HepG2 (cell line): Measurements from ENCODE around the gene BEX1. TPM values are rescaled to one million over a fixed set of nuclear protein-coding genes. Genes with fewer than 3 reads are reported as not detected.

Experiments
- ATAC-seq: fragments of 200-7000 bp; cut with Tn5 transposase; 3 replicates; pipeline ENCODE4 v1.9.1; 2020; ENCODE audit warnings: mild to moderate bottlenecking, moderate library complexity
- BruUV-seq: library from RNA; stranded (reverse); fragments of 400-500 nt; replicated peaks from 2 replicates; lab custom pipeline; 2021; lab: Mats Ljungman, UMichigan
- CTCF ChIA-PET: fragments of 300-600 bp; formaldehyde crosslinking; extraction: SDS; loops from one replicate; lab custom pipeline; 2021; ENCODE audit warnings: low total read pairs, inconsistent platforms, low intra/inter-chr PET ratio; lab: Yijun Ruan, JAX
- POLR2A ChIA-PET: fragments of 350-600 bp; sonication (Branson Sonifier 250); formaldehyde crosslinking; loops from one replicate; lab custom pipeline; 2020; ENCODE audit warnings: antibody characterized with exemption, inconsistent platforms; lab: Yijun Ruan, JAX
- DNase-seq: peaks from one replicate; pipeline ENCODE4 v3.0.0-alpha.2; 2015; ENCODE audit warnings: low spot score
- FAIRE-seq: peaks from 3 replicates; lab custom pipeline; 2011; peaks lifted over from hg19 to GRCh38; lab: Jason Lieb, UNC
- H2AFZ ChIP-seq: one replicate; pipeline ENCODE4 v1.6.1; 2011; ENCODE audit warnings: low read length, inconsistent platforms
- H3K27ac ChIP-seq: fragments of 300-600 bp; 3 replicates; pipeline ENCODE4 v1.8.0; 2011; ENCODE audit warnings: mixed run types, mild to moderate bottlenecking, mixed read lengths, low read length, inconsistent platforms; ENCODE audit not compliant: insufficient read depth; ENCODE audit errors: extremely low read length
- H3K27me3 ChIP-seq, 2 experiments: fragments of 200-600 bp in 1 of 2; 2 replicates in 1 of 2; 3 replicates in 1 of 2; pipeline versions ENCODE4 v1.6.0 to v1.8.0; 2011; ENCODE audit warnings: low read length in 2 of 2, mild to moderate bottlenecking in 2 of 2, moderate library complexity in 2 of 2, inconsistent platforms in 1 of 2; ENCODE audit not compliant: insufficient read depth in 2 of 2, control insufficient read depth in 1 of 2
- H3K36me3 ChIP-seq, 2 experiments: fragments of 200-600 bp in 1 of 2; replicated peaks in 1 of 2; 2 replicates in 1 of 2; 3 replicates in 1 of 2; pipeline versions ENCODE4 v1.5.1 to v1.8.0; 2011; ENCODE audit warnings: low read length in 2 of 2, inconsistent platforms in 1 of 2; ENCODE audit not compliant: insufficient read depth in 2 of 2, control insufficient read depth in 1 of 2
- H3K4me1 ChIP-seq: 2 replicates; pipeline ENCODE4 v1.5.1; 2012; ENCODE audit warnings: low read length, inconsistent platforms; ENCODE audit not compliant: insufficient read depth
- H3K4me2 ChIP-seq: 2 replicates; pipeline ENCODE4 v1.6.0; 2011; ENCODE audit warnings: low read depth, low read length, inconsistent platforms
- H3K4me3 ChIP-seq, 3 experiments: fragments of 200-600 bp in 1 of 3; sonication (generic), shearing (Covaris generic) in 1 of 3; replicated peaks in 1 of 3; 2 replicates each; pipeline ENCODE4 v1.5.1; 2011 to 2016; ENCODE audit warnings: low read length in 3 of 3, inconsistent platforms in 2 of 3, low read depth in 2 of 3, mild to moderate bottlenecking in 2 of 3, control low read depth in 1 of 3, mixed read lengths in 1 of 3; ENCODE audit not compliant: insufficient read depth in 1 of 3
- H3K79me2 ChIP-seq: one replicate; pipeline ENCODE4 v1.6.1; 2011; ENCODE audit warnings: low read length, inconsistent platforms; ENCODE audit not compliant: insufficient read depth
- H3K9ac ChIP-seq: 2 replicates; pipeline ENCODE4 v1.6.0; 2011; ENCODE audit warnings: mild to moderate bottlenecking, low read depth, low read length, inconsistent platforms; ENCODE audit not compliant: insufficient read depth
- H3K9me3 ChIP-seq: 2 replicates; pipeline ENCODE4 v1.5.1; 2012; ENCODE audit warnings: mild to moderate bottlenecking, low read length
- H4K20me1 ChIP-seq: 2 replicates; pipeline ENCODE4 v1.6.0; 2011; ENCODE audit warnings: inconsistent platforms, mild to moderate bottlenecking, low read length, moderate library complexity; ENCODE audit not compliant: insufficient read depth
- BRCA1 ChIP-seq: sonication (generic); formaldehyde crosslinking; IDR thresholded peaks from 2 replicates; pipeline ENCODE4 v1.4.0; 2020; ENCODE audit warnings: missing genetic modification reagents
- FOXA3 ChIP-seq: IDR thresholded peaks from 2 replicates; pipeline ENCODE4 v1.6.1; 2016; ENCODE audit warnings: missing genetic modification reagents, missing compliant biosample characterization
- GATA4 ChIP-seq: sonication (generic); IDR thresholded peaks from 2 replicates; pipeline ENCODE4 v1.6.1; 2016; ENCODE audit warnings: antibody characterized with exemption, low read depth, borderline replicate concordance
- KAT8 ChIP-seq: IDR thresholded peaks from 2 replicates; pipeline ENCODE4 v1.6.1; 2016; ENCODE audit warnings: missing genetic modification reagents, missing compliant biosample characterization
- KDM4B ChIP-seq: sonication (generic); formaldehyde crosslinking; IDR thresholded peaks from 2 replicates; pipeline ENCODE4 v1.4.0; 2020; ENCODE audit warnings: missing genetic modification reagents
- NFKB2 ChIP-seq: sonication (generic); formaldehyde crosslinking; IDR thresholded peaks from 2 replicates; pipeline ENCODE4 v1.4.0; 2020; ENCODE audit warnings: missing genetic modification reagents, borderline replicate concordance
- SAFB2 ChIP-seq: sonication (generic); formaldehyde crosslinking; IDR thresholded peaks from 2 replicates; pipeline ENCODE4 v1.5.1; 2020; ENCODE audit warnings: missing genetic modification reagents, low read depth, mild to moderate bottlenecking, borderline replicate concordance
- SALL1 ChIP-seq: sonication (generic); formaldehyde crosslinking; IDR thresholded peaks from 2 replicates; pipeline ENCODE4 v1.8.0; 2022; ENCODE audit warnings: mild to moderate bottlenecking, missing genetic modification reagents
- TCF7 ChIP-seq: sonication (generic); IDR thresholded peaks from 2 replicates; pipeline ENCODE4 v1.6.1; 2016; ENCODE audit warnings: antibody characterized with exemption, low read depth
- TP53 ChIP-seq: sonication (generic); formaldehyde crosslinking; conservative IDR thresholded peaks from 2 replicates; pipeline ENCODE4 v1.4.0; 2020; ENCODE audit warnings: missing genetic modification reagents
- YEATS4 ChIP-seq: sonication (generic); formaldehyde crosslinking; IDR thresholded peaks from 2 replicates; pipeline ENCODE4 v1.4.0; 2020; ENCODE audit warnings: missing genetic modification reagents, borderline replicate concordance
- ZKSCAN5 ChIP-seq: sonication (generic); formaldehyde crosslinking; IDR thresholded peaks from 2 replicates; pipeline ENCODE4 v1.5.1; 2020; ENCODE audit warnings: mild to moderate bottlenecking, missing genetic modification reagents
- ZNF326 ChIP-seq: sonication (generic); formaldehyde crosslinking; IDR thresholded peaks from 2 replicates; pipeline ENCODE4 v1.4.0; 2020; ENCODE audit warnings: missing genetic modification reagents, borderline replicate concordance
- ZNF773 ChIP-seq: sonication (generic); formaldehyde crosslinking; IDR thresholded peaks from 2 replicates; pipeline ENCODE4 v1.4.0; 2020; ENCODE audit warnings: missing genetic modification reagents, borderline replicate concordance
- ZNF841 ChIP-seq: sonication (generic); formaldehyde crosslinking; IDR thresholded peaks from 2 replicates; pipeline ENCODE4 v1.8.1; 2023; ENCODE audit warnings: missing genetic modification reagents, borderline replicate concordance
- ZZZ3 ChIP-seq: sonication (generic); formaldehyde crosslinking; IDR thresholded peaks from 2 replicates; pipeline ENCODE4 v1.4.0; 2020; ENCODE audit warnings: missing genetic modification reagents, mild to moderate bottlenecking, borderline replicate concordance
- WGBS: methylation state at CpG from one replicate; pipeline ENCODE4 v1.1.6; 2017; ENCODE audit warnings: low lambda C conversion rate; 5-methylcytosine and 5-hydroxymethylcytosine counted together
- in situ Hi-C: cut with HindIII; loops from 2 replicates; pipeline ENCODE4 v1.10.0; 2017; ENCODE audit warnings: low pct_unique_long_range_greater_than_20kb; ENCODE audit not compliant: extremely low pct_ligation_motif_present
- intact Hi-C: fragments of 100-400 bp; cut with micrococcal nuclease; formaldehyde crosslinking; loops from one replicate; pipeline ENCODE4 v1.10.0; 2022; ENCODE audit not compliant: unreplicated experiment
- polyA plus RNA-seq, 8 experiments: library from polyadenylated mRNA; depleted of rRNA in 3 of 8; stranded (reverse) in 7 of 8; unstranded in 1 of 8; fragments of >200 nt; fragmentation: Illumina TruSeq in 4 of 8; extraction: Trizol in 4 of 8; gene quantifications; 2 replicates each; pipeline versions ENCODE4 v1.2.1 to v1.2.3, GENCODE V29; 2011 to 2016; ENCODE audit warnings: low read depth in 4 of 8, missing spikeins in 1 of 8, mixed read lengths in 1 of 8; ENCODE audit not compliant: insufficient read depth in 1 of 8
- total RNA-seq, 5 experiments: library from RNA; depleted of rRNA; stranded (reverse); fragments of >200 nt; fragmentation: Illumina TruSeq; extraction: Trizol; gene quantifications; 2 replicates each; pipeline ENCODE4 v1.2.3, GENCODE V29; 2016; ENCODE audit warnings: low read depth in 1 of 5
- TF ChIP-seq, protein P1 (sequence below): sonication (generic); formaldehyde crosslinking; IDR thresholded peaks from 2 replicates; pipeline ENCODE4 v1.8.1; 2023; ENCODE audit warnings: mild to moderate bottlenecking, moderate library complexity, missing genetic modification reagents
- TF ChIP-seq, protein P2 (sequence below): sonication (generic); formaldehyde crosslinking; IDR thresholded peaks from 2 replicates; pipeline ENCODE4 v1.4.0; 2020; ENCODE audit warnings: missing genetic modification reagents, borderline replicate concordance

BEX1 gene
- total and polyA plus RNA-seq, 2 of the 13 experiments (the other 11 are each of a cell fraction or from before 2014, with no cell fraction given), result 29.4 to 69.4 TPM

DNA sequence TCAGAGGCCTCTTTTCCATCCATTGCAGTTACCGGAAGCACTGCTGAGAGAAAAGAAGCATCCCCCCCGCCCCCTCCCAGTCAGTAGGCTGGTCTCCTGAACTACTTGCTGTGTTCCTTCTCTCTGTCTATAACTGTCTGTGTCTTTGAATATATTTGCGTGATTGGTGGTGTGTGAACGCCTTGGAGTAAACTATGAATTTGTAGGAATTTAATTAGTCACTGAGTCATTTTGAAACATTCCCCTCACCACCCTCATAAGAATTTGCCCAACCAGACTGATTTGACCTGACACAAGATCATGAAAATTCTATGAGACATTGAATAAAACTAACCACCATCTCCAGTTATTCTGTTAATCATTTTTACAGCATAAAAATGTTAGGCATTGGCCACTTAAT, 35.7 kb upstream of the BEX1 start:
- DNase-seq (no peak), FAIRE-seq (no peak), ATAC-seq (no peak)
- Histone ChIP-seq H3K9me3 (no peaks in the 10 kb centered on the region), H4K20me1 (no peaks in the 10 kb centered on the region), H3K9ac (no peak overlapping the region), H3K27me3 (no peaks in the 10 kb centered on the region), H3K36me3 (no peaks in the 10 kb centered on the region), H3K4me3 (no peak overlapping the region), H3K4me1 (no peaks in the 10 kb centered on the region), H3K4me2 (no peak overlapping the region), H2AFZ (no peak overlapping the region), H3K79me2 (no peaks in the 10 kb centered on the region), H3K27ac (no peak overlapping the region)
- 90% methylated on average over 2 of the region's 4 CpGs for WGBS
- CTCF ChIA-PET, result no interaction called here
- BruUV-seq, result no TSS peak
- in situ Hi-C loops (no loop called here), intact Hi-C loops (no loop called here)
- TF ChIP-seq BRCA1 (CRISPR knock-in tag) (no peak), NFKB2 (CRISPR knock-in tag) (no peak), ZNF773 (no peak), SALL1 (CRISPR knock-in tag) (no peak), GATA4 (no peak), ZNF326 (CRISPR knock-in tag) (no peak), ZKSCAN5 (CRISPR knock-in tag) (no peak), KDM4B (CRISPR knock-in tag) (no peak), ZNF841 (no peak), TP53 (no peak), KAT8 (CRISPR knock-in tag) (no peak), ZZZ3 (CRISPR knock-in tag) (no peak), FOXA3 (CRISPR knock-in tag) (no peak), TCF7 (no peak), SAFB2 (no peak), YEATS4 (CRISPR knock-in tag) (no peak)
- TF ChIP-seq, protein P1, sequence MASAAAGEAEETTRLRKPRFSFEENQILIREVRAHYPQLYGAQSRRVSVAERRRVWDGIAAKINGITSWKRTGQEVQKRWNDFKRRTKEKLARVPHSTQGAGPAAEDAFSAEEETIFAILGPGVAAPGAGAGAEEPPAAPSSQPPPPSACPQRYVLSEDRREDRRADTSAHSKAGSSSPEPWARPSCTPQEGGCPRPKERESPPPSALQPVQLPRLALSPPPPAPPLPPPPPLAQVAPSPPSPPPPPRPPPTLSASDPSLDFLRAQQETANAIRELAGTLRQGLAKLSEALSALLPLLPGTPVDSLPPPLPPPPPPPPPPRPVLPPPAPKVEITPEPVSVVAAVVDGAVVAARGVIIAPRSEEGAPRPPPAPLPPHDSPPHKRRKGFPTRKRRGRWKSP, result no peak
- TF ChIP-seq, protein P2, sequence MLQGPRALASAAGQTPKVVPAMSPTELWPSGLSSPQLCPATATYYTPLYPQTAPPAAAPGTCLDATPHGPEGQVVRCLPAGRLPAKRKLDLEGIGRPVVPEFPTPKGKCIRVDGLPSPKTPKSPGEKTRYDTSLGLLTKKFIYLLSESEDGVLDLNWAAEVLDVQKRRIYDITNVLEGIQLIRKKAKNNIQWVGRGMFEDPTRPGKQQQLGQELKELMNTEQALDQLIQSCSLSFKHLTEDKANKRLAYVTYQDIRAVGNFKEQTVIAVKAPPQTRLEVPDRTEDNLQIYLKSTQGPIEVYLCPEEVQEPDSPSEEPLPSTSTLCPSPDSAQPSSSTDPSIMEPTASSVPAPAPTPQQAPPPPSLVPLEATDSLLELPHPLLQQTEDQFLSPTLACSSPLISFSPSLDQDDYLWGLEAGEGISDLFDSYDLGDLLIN (CRISPR knock-in tag), result no peak
- POLR2A ChIA-PET, result no interaction called here
